Measurements from ENCODE around the gene HEPACAM.

GRCh38 chr11:124955035-124955434, 19.2 kb upstream of the HEPACAM start:
- no peak for TF ChIP-seq POLR2A (IDR thresholded peaks at IDR 0.05; ENCODE audit: low read length)
- TF ChIP-seq GATA1 (IDR thresholded peaks at IDR 0.05; ENCODE audit: low read depth, low read length) = no peak
